K562 (cell line): Measurements from ENCODE around the gene MED22. TPM values are rescaled to one million over a fixed set of nuclear protein-coding genes. Genes with fewer than 3 reads are reported as not detected.

ENCODE experiments used
- ATAC-seq: fragments of 200-7000 bp; cut with Tn5 transposase; 3 replicates; pipeline ENCODE4 v1.9.1; 2020; ENCODE audit warnings: moderate library complexity
- BruUV-seq: library from RNA; stranded (reverse); fragments of 400-500 nt; replicated peaks from 2 replicates; lab custom pipeline; 2021; lab: Mats Ljungman, UMichigan
- CTCF ChIA-PET: fragments of 300-600 bp; formaldehyde crosslinking; extraction: SDS; loops from one replicate; lab custom pipeline; 2021; ENCODE audit warnings: low intra/inter-chr PET ratio; lab: Yijun Ruan, JAX
- POLR2A ChIA-PET: fragments of 300-600, 350-650 bp; sonication (Branson Sonifier 250); formaldehyde crosslinking; extraction: SDS; loops from one replicate; lab custom pipeline; 2021; ENCODE audit warnings: antibody characterized with exemption, inconsistent platforms; lab: Yijun Ruan, JAX
- DNase-seq, 4 experiments: peaks; one replicate each; pipeline versions ENCODE4 v3.0.0 to v3.0.0-alpha.2; 2011 to 2018; ENCODE audit warnings: low spot score in 3 of 4, mixed read lengths in 3 of 4; ENCODE audit errors: extremely low read depth in 1 of 4
- FAIRE-seq: peaks from 2 replicates; lab custom pipeline; 2011; peaks lifted over from hg19 to GRCh38; lab: Jason Lieb, UNC
- H2AFZ ChIP-seq: 2 replicates; pipeline ENCODE4 v1.6.0; 2011; ENCODE audit warnings: low read depth, low read length, control low read depth, inconsistent platforms
- H3K27ac ChIP-seq: fragments of 200-600 bp; 3 replicates; pipeline ENCODE4 v1.8.0; 2011; ENCODE audit warnings: low read depth, mild to moderate bottlenecking, control low read depth, inconsistent platforms, low read length, moderate library complexity, mixed read lengths; ENCODE audit errors: extremely low read depth
- H3K27me3 ChIP-seq, 2 experiments: fragments of 300-600 bp in 1 of 2; 2 replicates in 1 of 2; 3 replicates in 1 of 2; pipeline versions ENCODE4 v1.6.0 to v1.8.0; 2011; ENCODE audit warnings: inconsistent platforms in 2 of 2, low read length in 2 of 2, mild to moderate bottlenecking in 1 of 2, mixed read lengths in 1 of 2, moderate library complexity in 1 of 2; ENCODE audit not compliant: control insufficient read depth in 2 of 2, insufficient read depth in 2 of 2
- H3K36me3 ChIP-seq: fragments of 300-600 bp; 3 replicates; pipeline ENCODE4 v1.8.0; 2011; ENCODE audit warnings: mild to moderate bottlenecking, low read length, inconsistent platforms; ENCODE audit not compliant: control insufficient read depth, insufficient read depth
- H3K4me1 ChIP-seq, 2 experiments: fragments of 200-600 bp in 1 of 2; replicated peaks in 1 of 2; 2 replicates in 1 of 2; 3 replicates in 1 of 2; pipeline versions ENCODE4 v1.5.1 to v1.8.0; 2011; ENCODE audit warnings: inconsistent platforms in 2 of 2, low read length in 2 of 2, mild to moderate bottlenecking in 1 of 2, mixed read lengths in 1 of 2, moderate library complexity in 1 of 2; ENCODE audit not compliant: control insufficient read depth in 2 of 2, insufficient read depth in 2 of 2
- H3K4me2 ChIP-seq: 2 replicates; pipeline ENCODE4 v1.6.1; 2011; ENCODE audit warnings: low read length, control low read depth, inconsistent platforms, mixed read lengths; ENCODE audit not compliant: insufficient read depth
- H3K4me3 ChIP-seq: fragments of 200-600 bp; sonication (generic), shearing (Covaris generic); 2 replicates; pipeline ENCODE4 v1.5.1; 2016; ENCODE audit warnings: control low read depth, inconsistent platforms
- H3K79me2 ChIP-seq: fragments of 200-600 bp; 3 replicates; pipeline ENCODE4 v1.8.0; 2011; ENCODE audit warnings: low read length, inconsistent platforms; ENCODE audit not compliant: control insufficient read depth, insufficient read depth
- H3K9ac ChIP-seq, 2 experiments: 2 replicates each; pipeline versions ENCODE4 v1.6.0 to v1.6.1; 2011; ENCODE audit warnings: low read depth in 2 of 2, low read length in 2 of 2, control low read depth in 1 of 2, inconsistent platforms in 1 of 2, mild to moderate bottlenecking in 1 of 2, mixed read lengths in 1 of 2; ENCODE audit not compliant: insufficient read depth in 1 of 2
- H3K9me1 ChIP-seq: one replicate; pipeline ENCODE4 v1.6.0; 2011; ENCODE audit warnings: inconsistent platforms, mild to moderate bottlenecking, low read length, moderate library complexity; ENCODE audit not compliant: control insufficient read depth, insufficient read depth
- H3K9me3 ChIP-seq: replicated peaks from 2 replicates; pipeline ENCODE4 v1.5.1; 2011; ENCODE audit warnings: low read depth, low read length, inconsistent platforms; ENCODE audit not compliant: control insufficient read depth, insufficient read depth
- H4K20me1 ChIP-seq: replicated peaks from 2 replicates; pipeline ENCODE4 v1.6.1; 2011; ENCODE audit warnings: low read length, inconsistent platforms, mixed read lengths; ENCODE audit not compliant: control insufficient read depth, insufficient read depth
- CEBPB ChIP-seq: fragments of 450-650 bp; IDR thresholded peaks from 2 replicates; pipeline ENCODE4 v1.6.1; 2016; ENCODE audit warnings: missing genetic modification characterization, missing compliant biosample characterization
- ELF4 ChIP-seq: fragments of 450-650 bp; formaldehyde crosslinking; IDR thresholded peaks from 2 replicates; pipeline ENCODE4 v1.4.0; 2022; ENCODE audit warnings: missing genetic modification characterization
- MCM7 ChIP-seq, 2 experiments: fragments of 450-650 bp; IDR thresholded peaks; 2 replicates each; pipeline ENCODE4 v1.6.1; 2016 to 2018
- SMAD1 ChIP-seq: fragments of 150-350 bp; IDR thresholded peaks from 2 replicates; pipeline ENCODE4 v1.6.1; 2014; ENCODE audit warnings: low read length, low read depth; ENCODE audit not compliant: partially characterized antibody
- SREBF2 ChIP-seq: sonication (generic); formaldehyde crosslinking; IDR thresholded peaks from 2 replicates; pipeline ENCODE4 v1.4.0; 2020; ENCODE audit warnings: mild to moderate bottlenecking, missing genetic modification reagents
- ZBTB33 ChIP-seq: sonication (generic); formaldehyde crosslinking; IDR thresholded peaks from 2 replicates; pipeline ENCODE4 v1.8.1; 2023; ENCODE audit warnings: mild to moderate bottlenecking, missing genetic modification reagents
- ZBTB49 ChIP-seq: sonication (generic); formaldehyde crosslinking; IDR thresholded peaks from 2 replicates; pipeline ENCODE4 v1.8.0; 2022; ENCODE audit warnings: missing genetic modification reagents, mild to moderate bottlenecking, borderline replicate concordance
- ZNF146 ChIP-seq: IDR thresholded peaks from one replicate; pipeline ENCODE4 v1.6.1; 2018; ENCODE audit warnings: missing compliant biosample characterization; ENCODE audit not compliant: unreplicated experiment
- ZNF354B ChIP-seq: fragments of 250-450 bp; sonication (Bioruptor Pico); IDR thresholded peaks from 2 replicates; pipeline ENCODE4 v1.4.0; 2020
- ZNF583 ChIP-seq: fragments of 250-450 bp; sonication (Bioruptor Pico); IDR thresholded peaks from 2 replicates; pipeline ENCODE4 v1.4.0; 2020
- ZNF717 ChIP-seq: fragments of 250-450 bp; sonication (Bioruptor Pico); IDR thresholded peaks from 2 replicates; pipeline ENCODE4 v1.5.0; 2021
- WGBS: fragments of 100-300 bp; shearing (Covaris generic); methylation state at CpG from one replicate; pipeline ENCODE4 v1.1.6; 2016; ENCODE audit warnings: low coverage, mixed read lengths; ENCODE audit not compliant: insufficient coverage; ENCODE audit errors: missing lambda C conversion rate; 5-methylcytosine and 5-hydroxymethylcytosine counted together
- in situ Hi-C: fragments of 300-500 bp; cut with MboI; formaldehyde crosslinking; loops from 4 replicates; pipeline ENCODE4 v1.15.0; 2018; ENCODE audit warnings: inconsistent platforms, mixed read lengths
- intact Hi-C: fragments of 100-400 bp; cut with micrococcal nuclease; formaldehyde crosslinking; loops from 2 replicates; pipeline ENCODE4 v1.14.2; 2022
- polyA plus RNA-seq, 8 experiments: library from polyadenylated mRNA; depleted of rRNA in 4 of 8; stranded (reverse) in 5 of 8; unstranded in 3 of 8; fragments of >200 nt; fragmentation: Nextera tagmentation in 2 of 8; fragmentation: Illumina TruSeq in 1 of 8; extraction: Ambion mirVana in 2 of 8; extraction: Trizol in 1 of 8; gene quantifications; 2 replicates each; pipeline versions ENCODE4 v1.2.1 to v1.2.3, GENCODE V29; 2011 to 2014; ENCODE audit warnings: inconsistent platforms in 1 of 8, missing spikeins in 1 of 8
- total RNA-seq, 7 experiments: library from RNA; depleted of rRNA in 6 of 7; stranded (reverse); fragments of >200 nt in 6 of 7; fragmentation: Illumina TruSeq in 2 of 7; extraction: Trizol in 2 of 7; gene quantifications; 2 replicates each; pipeline versions ENCODE4 v1.2.1 to v1.2.3, GENCODE V29; 2011 to 2021; ENCODE audit warnings: low replicate concordance in 1 of 7

The MED22 gene
- total and polyA plus RNA-seq, 9 of the 15 experiments (the other 6 are each of a cell fraction or from before 2014, with no cell fraction given) = 0.73 to 35.6 (median 22.3) TPM

- no peak overlapping the region for H2AFZ ChIP-seq
- TF ChIP-seq CEBPB (tag) = 0 out of 2 replicates have a peak, but pooled peaks have one; percentile 12
- no peak for TF ChIP-seq ZNF354B (CRISPR knock-in tag)
- TF ChIP-seq, all 486 proteins: peak for 1
- H3K9me1 ChIP-seq = peaks cover 34% of the 10 kb centered on the region
- no TSS peak for BruUV-seq
- FAIRE-seq (no peak), ATAC-seq (no peak), DNase-seq (no peak)
- intact Hi-C loops (no loop called here), in situ Hi-C loops (no loop called here)
- no peaks in the 10 kb centered on the region for H3K27me3 ChIP-seq
- no peaks in the 10 kb centered on the region for H3K9me3 ChIP-seq
- H3K79me2 ChIP-seq = peaks cover 82% of the 10 kb centered on the region
- H3K4me3 ChIP-seq = no peak overlapping the region
- no peak overlapping the region for H3K27ac ChIP-seq
- ChIA-PET CTCF (no interaction called here), POLR2A (interaction anchor here (0.6 to 8.5 kb wide), 5 partner anchors 12 to 277 kb away, joined by 3 to 109 read pairs (median 3); partner anchors contain the start of genes SURF1 and SURF2)
- H3K9ac ChIP-seq = peak overlapping the region in 1 of 2 experiments; percentile 33; a peak in 2 of 4 replicates
- 88% methylated on average over 6 of the region's 6 CpGs for WGBS
- peaks cover 32% of the 10 kb centered on the region in 2 experiments; a peak in 4 of 5 replicates for H3K4me1 ChIP-seq
- H4K20me1 ChIP-seq = peaks cover 68% of the 10 kb centered on the region
- no peak overlapping the region for H3K4me2 ChIP-seq
- peaks cover 96% of the 10 kb centered on the region for H3K36me3 ChIP-seq
Observed at GRCh38 chr9:133369422-133369821, 21.5 kb upstream of the MED22 start.

GRCh38 chr9:133368249-133368881, 20.4 kb upstream of the MED22 start:
- Histone ChIP-seq H3K9me1 (peaks cover 34% of the 10 kb centered on the region), H3K27ac (no peak overlapping the region), H3K27me3 (no peaks in the 10 kb centered on the region), H3K4me3 (no peak overlapping the region), H3K4me2 (no peak overlapping the region), H3K4me1 (peaks cover 25 to 29% of the 10 kb centered on the region in 2 experiments; a peak in 4 of 5 replicates), H4K20me1 (peaks cover 70% of the 10 kb centered on the region), H2AFZ (no peak overlapping the region), H3K9me3 (no peaks in the 10 kb centered on the region), H3K9ac (no peak overlapping the region), H3K79me2 (peaks cover 72% of the 10 kb centered on the region), H3K36me3 (peaks cover 98% of the 10 kb centered on the region)
- DNase-seq = no peak
- intact Hi-C loops (no loop called here), in situ Hi-C loops (no loop called here)
- POLR2A ChIA-PET = interaction anchor here (0.9 to 8.5 kb wide), 3 partner anchors 8 to 48 kb away, joined by 4 to 109 read pairs (median 4); partner anchors contain the start of genes SURF1 and SURF2
- no peak for FAIRE-seq
- no peak for ATAC-seq
- CTCF ChIA-PET = no interaction called here
- WGBS = 85% methylated on average over 18 of the region's 18 CpGs
- no TSS peak for BruUV-seq
- TF ChIP-seq ELF4 (CRISPR knock-in tag) (no peak), SREBF2 (CRISPR knock-in tag) (no peak), ZNF717 (CRISPR knock-in tag) (no peak), ZNF146 (CRISPR knock-in tag) (no peak), ZBTB33 (peak; percentile 31; the same call in 1 of the 2 replicates), ZNF583 (CRISPR knock-in tag) (no peak), ZBTB49 (no peak), MCM7 (IDR thresholded peaks at IDR 0.05) (no peak), SMAD1 (no peak)
